ENCODE measurements around the gene GRM7. TPM values are rescaled to one million over a fixed set of nuclear protein-coding genes. Genes with fewer than 3 reads are reported as not detected.

The GRM7 gene
- total RNA-seq, 1 donor from 2014 or later, result not detected

- no peak for ATAC-seq
Observed at GRCh38 chr3:7357101-7357500, 496.2 kb downstream of the GRM7 start.

GRCh38 chr3:7367968-7368367 is 507.1 kb downstream of the GRM7 start:
- intact Hi-C loops (cut with micrococcal nuclease), result no loop called here
- ATAC-seq, result no peak
- DNase-seq, result no peak

More at GRCh38 chr3:7357101-7357500, 496.2 kb downstream of the GRM7 start:
- intact Hi-C loops (cut with micrococcal nuclease), result no loop called here
- no peak for DNase-seq

DNA sequence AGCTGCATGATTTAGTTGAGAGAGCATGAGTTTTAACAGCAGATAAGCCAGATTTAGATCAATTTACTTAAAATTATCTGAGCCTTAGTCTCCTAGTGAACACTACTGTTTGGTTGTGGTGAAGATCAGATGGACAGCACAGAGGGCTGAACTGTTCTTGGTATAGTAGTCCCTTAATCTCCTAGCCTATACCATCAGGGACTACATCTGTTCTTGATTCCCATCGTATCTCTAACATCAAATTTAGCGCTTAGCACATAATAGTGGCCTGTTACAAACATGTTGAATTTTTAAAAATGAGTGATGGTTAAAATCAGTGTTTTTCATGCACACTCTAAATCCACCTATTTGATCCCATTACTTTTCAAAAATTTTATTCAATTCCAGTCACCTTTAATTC is 507.7 kb downstream of the GRM7 start:
- ATAC-seq, result no peak
- intact Hi-C loops (cut with micrococcal nuclease), result no loop called here

GRCh38 chr3:7371693-7372572 is 511.0 kb downstream of the GRM7 start:
- no peak for DNase-seq
- ATAC-seq, result no peak
- intact Hi-C loops (cut with micrococcal nuclease), result no loop called here

More for the DNA sequence above, 507.7 kb downstream of the GRM7 start:
- DNase-seq, result no peak

GRCh38 chr3:7377103-7377502 is 516.2 kb downstream of the GRM7 start:
- DNase-seq (no peak), ATAC-seq (no peak)
- intact Hi-C loops (cut with micrococcal nuclease), result no loop called here

DNA sequence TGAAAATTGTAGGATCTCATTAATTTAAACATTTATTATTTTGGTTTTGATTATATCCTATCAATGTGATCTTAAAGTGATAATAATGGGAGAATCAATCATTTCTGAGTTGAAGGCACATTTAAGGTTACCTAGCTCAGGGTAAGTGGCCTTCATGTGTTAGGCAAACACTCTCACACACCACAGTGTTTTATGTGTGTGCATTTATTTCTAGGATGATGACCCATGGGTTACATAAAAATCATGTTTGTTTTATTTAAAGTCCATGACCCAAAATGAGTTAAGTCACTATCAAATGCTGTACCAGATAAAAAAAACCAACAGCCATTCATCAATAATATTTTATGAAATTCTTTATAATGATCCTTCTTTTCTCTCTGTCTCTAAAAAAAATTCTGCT is 520.8 kb downstream of the GRM7 start:
- DNase-seq, result no peak
- intact Hi-C loops (cut with micrococcal nuclease), result no loop called here
- no peak for ATAC-seq

- DNase-seq (no peak), ATAC-seq (peak; percentile 51)
- intact Hi-C loops (cut with micrococcal nuclease), result no loop called here
Observed at GRCh38 chr3:7382293-7383010, 521.5 kb downstream of the GRM7 start.

- DNase-seq (no peak), ATAC-seq (no peak)
- intact Hi-C loops (cut with micrococcal nuclease), result no loop called here
Observed at GRCh38 chr3:7385635-7386034, 524.7 kb downstream of the GRM7 start.

GRCh38 chr3:7388026-7388425 is 527.1 kb downstream of the GRM7 start:
- intact Hi-C loops (cut with micrococcal nuclease), result no loop called here
- ATAC-seq (no peak), DNase-seq (no peak)

- no peak for ATAC-seq
- DNase-seq, result no peak
- intact Hi-C loops (cut with micrococcal nuclease), result no loop called here
Observed at GRCh38 chr3:7392206-7392605, 531.3 kb downstream of the GRM7 start.

GRCh38 chr3:7393944-7394605 is 533.2 kb downstream of the GRM7 start:
- no peak for ATAC-seq
- DNase-seq, result no peak
- intact Hi-C loops (cut with micrococcal nuclease), result no loop called here

GRCh38 chr3:7396534-7396933 is 535.6 kb downstream of the GRM7 start:
- DNase-seq (no peak), ATAC-seq (no peak)
- intact Hi-C loops (cut with micrococcal nuclease), result no loop called here

DNA sequence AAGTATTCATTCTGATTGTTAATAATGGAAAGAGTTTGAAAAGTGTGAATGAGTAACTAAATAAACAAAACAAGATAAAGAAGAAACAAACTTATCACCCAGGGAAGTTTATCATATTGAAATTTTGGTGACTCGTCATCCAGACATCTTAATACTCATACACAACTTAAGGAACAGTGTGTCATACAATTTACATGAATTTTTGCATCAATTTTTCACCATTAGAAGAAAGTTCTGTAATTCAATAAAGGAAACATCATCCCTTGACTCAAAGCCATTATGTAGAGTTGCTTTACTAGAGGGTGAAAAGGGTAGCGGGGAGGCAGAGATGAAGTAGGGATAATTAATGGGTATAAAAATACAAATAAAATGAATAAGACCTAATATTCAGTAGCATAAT is 536.2 kb downstream of the GRM7 start:
- no peak for ATAC-seq
- no peak for DNase-seq
- intact Hi-C loops (cut with micrococcal nuclease), result no loop called here

DNA sequence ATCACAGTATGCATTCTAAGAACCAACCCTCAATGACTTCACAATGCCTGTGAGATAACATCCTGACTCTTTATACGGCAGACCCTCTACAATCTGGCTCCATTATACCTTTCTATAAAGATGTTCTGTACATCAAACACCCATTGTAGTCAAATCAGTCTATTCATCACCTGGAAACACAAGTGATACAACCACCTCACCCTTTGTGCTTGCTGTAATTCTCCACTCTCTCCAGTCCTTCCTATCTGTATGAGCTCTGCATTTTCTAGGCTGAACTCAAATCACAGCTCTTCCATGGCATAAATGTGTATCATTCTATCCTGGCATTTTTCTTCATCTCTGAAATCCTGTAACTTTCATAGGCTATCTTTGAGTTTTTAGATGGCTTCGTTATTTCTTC is 539.4 kb downstream of the GRM7 start:
- no peak for ATAC-seq
- intact Hi-C loops (cut with micrococcal nuclease), result no loop called here
- no peak for DNase-seq

GRCh38 chr3:7401418-7401817 is 540.5 kb downstream of the GRM7 start:
- DNase-seq, result no peak
- ATAC-seq, result no peak
- intact Hi-C loops (cut with micrococcal nuclease), result no loop called here

DNA sequence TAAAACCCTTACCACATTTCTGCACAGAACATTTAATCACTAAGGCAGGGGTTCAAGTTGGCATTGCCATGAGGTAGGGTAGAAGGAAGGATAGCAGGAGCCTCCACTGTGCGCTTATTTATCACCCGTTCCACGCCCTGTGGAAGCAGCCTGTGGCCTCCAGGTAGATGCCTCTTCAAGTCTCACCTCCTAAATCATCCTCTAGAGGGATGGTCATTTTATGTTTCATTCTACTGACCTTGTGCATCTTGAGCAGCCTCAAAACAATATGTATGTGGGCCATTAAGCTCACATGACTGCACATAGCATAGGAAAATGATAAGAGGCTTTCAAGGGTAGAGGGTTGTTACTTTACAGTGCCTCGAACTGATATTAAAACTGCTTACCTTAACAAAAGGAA is 546.2 kb downstream of the GRM7 start:
- intact Hi-C loops (cut with micrococcal nuclease), result no loop called here
- ATAC-seq (no peak), DNase-seq (no peak)

GRCh38 chr3:7410782-7411181 is 549.9 kb downstream of the GRM7 start:
- DNase-seq (no peak), ATAC-seq (no peak)
- intact Hi-C loops (cut with micrococcal nuclease), result no loop called here

GRCh38 chr3:7421065-7421464 is 560.1 kb downstream of the GRM7 start:
- DNase-seq (no peak), ATAC-seq (no peak)
- intact Hi-C loops (cut with micrococcal nuclease), result no loop called here

GRCh38 chr3:7423036-7423435 is 562.1 kb downstream of the GRM7 start:
- no peak for DNase-seq
- intact Hi-C loops (cut with micrococcal nuclease), result no loop called here
- no peak for ATAC-seq

- intact Hi-C loops (cut with micrococcal nuclease), result no loop called here
- DNase-seq, result no peak
- ATAC-seq, result no peak
Observed at GRCh38 chr3:7423995-7424394, 563.1 kb downstream of the GRM7 start.

Data from left ventricle myocardium superior (tissue), 1 donor.